HepG2 (cell line): ENCODE data around the gene DNM1. TPM values are rescaled to one million over a fixed set of nuclear protein-coding genes. Genes with fewer than 3 reads are reported as not detected.
A peak's percentile ranks its signal among the peaks of the same experiment; 100 is the strongest.

Experiments used
- ARHGAP35 ChIP-seq: sonication (generic); formaldehyde crosslinking; IDR thresholded peaks from 2 replicates; pipeline ENCODE4 v1.9.0; 2022; ENCODE audit warnings: mild to moderate bottlenecking, inconsistent platforms, moderate library complexity, missing genetic modification reagents, borderline replicate concordance
- ATF3 ChIP-seq: sonication (generic); formaldehyde crosslinking; IDR thresholded peaks from 2 replicates; pipeline ENCODE4 v1.4.0; 2020; ENCODE audit warnings: missing genetic modification reagents
- ATF7-NPFF ChIP-seq: sonication (generic); formaldehyde crosslinking; IDR thresholded peaks from 2 replicates; pipeline ENCODE4 v1.8.1; 2023; ENCODE audit warnings: mild to moderate bottlenecking, low read depth, missing genetic modification reagents, moderate library complexity
- CHCHD3 ChIP-seq: sonication (generic); formaldehyde crosslinking; IDR thresholded peaks from 2 replicates; pipeline ENCODE4 v1.8.0; 2022; ENCODE audit warnings: mild to moderate bottlenecking, missing genetic modification reagents, moderate library complexity
- FOXC1 ChIP-seq: sonication (generic); formaldehyde crosslinking; IDR thresholded peaks from 2 replicates; pipeline ENCODE4 v1.8.0; 2022; ENCODE audit warnings: mild to moderate bottlenecking, missing genetic modification reagents, borderline replicate concordance
- ISL2 ChIP-seq: sonication (generic); formaldehyde crosslinking; IDR thresholded peaks from 2 replicates; pipeline ENCODE4 v1.5.0; 2020; ENCODE audit warnings: missing genetic modification reagents
- MAFF ChIP-seq: IDR thresholded peaks from 2 replicates; pipeline ENCODE4 v1.6.1; 2011; ENCODE audit warnings: low read depth, low read length, improper control_type of control experiment
- NFE2L2 ChIP-seq: fragments of 150-350 bp; IDR thresholded peaks from 2 replicates; pipeline ENCODE4 v1.6.1; 2014; ENCODE audit warnings: low read length
- POGK ChIP-seq: sonication (generic); formaldehyde crosslinking; conservative IDR thresholded peaks from 2 replicates; pipeline ENCODE4 v1.8.0; 2022; ENCODE audit warnings: mild to moderate bottlenecking, moderate library complexity, missing genetic modification reagents
- RBM39 ChIP-seq: fragments of 200-400 bp; formaldehyde crosslinking; IDR thresholded peaks from one replicate; pipeline ENCODE4 v1.6.1; 2018; ENCODE audit warnings: antibody characterized with exemption, mild to moderate bottlenecking, low read depth, low read length; ENCODE audit not compliant: poor library complexity, severe bottlenecking
- RFXAP ChIP-seq: sonication (generic); formaldehyde crosslinking; IDR thresholded peaks from 2 replicates; pipeline ENCODE4 v1.4.0; 2020; ENCODE audit warnings: missing genetic modification reagents, borderline replicate concordance
- SRSF1 ChIP-seq: fragments of 200-400 bp; formaldehyde crosslinking; optimal IDR thresholded peaks from 2 replicates; pipeline ENCODE3; 2017; ENCODE audit warnings: mild to moderate bottlenecking, low read depth, low read length, moderate library complexity
- STAG1 ChIP-seq: sonication (generic); formaldehyde crosslinking; IDR thresholded peaks from 2 replicates; pipeline ENCODE4 v1.4.0; 2020; ENCODE audit warnings: missing genetic modification reagents
- TAF15 ChIP-seq: fragments of 200-400 bp; formaldehyde crosslinking; IDR thresholded peaks from one replicate; pipeline ENCODE4 v1.6.1; 2018; ENCODE audit warnings: mild to moderate bottlenecking, low read depth, low read length; ENCODE audit not compliant: poor library complexity, severe bottlenecking
- TFDP1 ChIP-seq: IDR thresholded peaks from 2 replicates; pipeline ENCODE4 v1.6.1; 2016; ENCODE audit warnings: missing compliant biosample characterization, missing genetic modification reagents, borderline replicate concordance
- YEATS4 ChIP-seq: sonication (generic); formaldehyde crosslinking; IDR thresholded peaks from 2 replicates; pipeline ENCODE4 v1.4.0; 2020; ENCODE audit warnings: missing genetic modification reagents, borderline replicate concordance
- ZFP36L1 ChIP-seq: sonication (generic); formaldehyde crosslinking; IDR thresholded peaks from 2 replicates; pipeline ENCODE4 v1.8.0; 2022; ENCODE audit warnings: mild to moderate bottlenecking, missing genetic modification reagents, moderate library complexity
- ZMAT3 ChIP-seq: sonication (generic); formaldehyde crosslinking; conservative IDR thresholded peaks from 2 replicates; pipeline ENCODE4 v1.7.0; 2021; ENCODE audit warnings: missing genetic modification reagents
- ZNF12 ChIP-seq: sonication (generic); formaldehyde crosslinking; IDR thresholded peaks from 2 replicates; pipeline ENCODE4 v1.5.0; 2020; ENCODE audit warnings: missing genetic modification reagents
- ZNF430 ChIP-seq: sonication (generic); formaldehyde crosslinking; IDR thresholded peaks from 2 replicates; pipeline ENCODE4 v1.9.0; 2021; ENCODE audit warnings: mild to moderate bottlenecking, missing genetic modification reagents
- ZNF451 ChIP-seq: sonication (generic); formaldehyde crosslinking; IDR thresholded peaks from 2 replicates; pipeline ENCODE4 v1.5.0; 2020; ENCODE audit warnings: mild to moderate bottlenecking, missing genetic modification reagents
- ZNF710 ChIP-seq: sonication (generic); formaldehyde crosslinking; IDR thresholded peaks from 2 replicates; pipeline ENCODE4 v1.5.0; 2020; ENCODE audit warnings: mild to moderate bottlenecking, missing genetic modification reagents, borderline replicate concordance
- ZNF776 ChIP-seq: sonication (generic); formaldehyde crosslinking; IDR thresholded peaks from 2 replicates; pipeline ENCODE4 v1.4.0; 2020; ENCODE audit warnings: mild to moderate bottlenecking, missing genetic modification reagents
- ZSCAN21 ChIP-seq: sonication (generic); formaldehyde crosslinking; IDR thresholded peaks from 2 replicates; pipeline ENCODE4 v1.8.0; 2022; ENCODE audit warnings: mild to moderate bottlenecking, missing genetic modification reagents, moderate library complexity, borderline replicate concordance
- polyA plus RNA-seq, 8 experiments: library from polyadenylated mRNA; depleted of rRNA in 3 of 8; stranded (reverse) in 7 of 8; unstranded in 1 of 8; fragments of >200 nt; fragmentation: Illumina TruSeq in 4 of 8; extraction: Trizol in 4 of 8; gene quantifications; 2 replicates each; pipeline versions ENCODE4 v1.2.1 to v1.2.3, GENCODE V29; 2011 to 2016; ENCODE audit warnings: low read depth in 4 of 8, missing spikeins in 1 of 8, mixed read lengths in 1 of 8; ENCODE audit not compliant: insufficient read depth in 1 of 8
- total RNA-seq, 5 experiments: library from RNA; depleted of rRNA; stranded (reverse); fragments of >200 nt; fragmentation: Illumina TruSeq; extraction: Trizol; gene quantifications; 2 replicates each; pipeline ENCODE4 v1.2.3, GENCODE V29; 2016; ENCODE audit warnings: low read depth in 1 of 5

The DNM1 gene
- total and polyA plus RNA-seq, 2 of the 13 experiments (the other 11 are each of a cell fraction or from before 2014, with no cell fraction given), result 0.13 to 0.58 TPM

- TF ChIP-seq POGK (CRISPR knock-in tag), result peak; percentile 44; the same call in 1 of the 2 replicates
- 0 out of 2 replicates have a peak, but pooled peaks have one; percentile 29 for TF ChIP-seq FOXC1 (CRISPR knock-in tag)
- peak; percentile 68; the same call in 1 of the 2 replicates for TF ChIP-seq YEATS4
- peak; percentile 51; the same call in 1 of the 2 replicates for TF ChIP-seq RFXAP
- TF ChIP-seq ATF3 (CRISPR knock-in tag), result 0 out of 2 replicates have a peak, but pooled peaks have one; percentile 6
- peak; percentile 36; the same call in 1 of the 2 replicates for TF ChIP-seq ISL2 (CRISPR knock-in tag)
- TF ChIP-seq ZNF430 (CRISPR knock-in tag), result peak; percentile 93
- no peak for TF ChIP-seq STAG1 (CRISPR knock-in tag)
- peak; percentile 28; the same call in 1 of the 2 replicates for TF ChIP-seq ZNF776 (CRISPR knock-in tag)
- TF ChIP-seq ARHGAP35 (CRISPR knock-in tag), result no peak
- peak; percentile 70 for TF ChIP-seq RBM39
- peak; percentile 26; the same call in 1 of the 2 replicates for TF ChIP-seq ATF7-NPFF
- TF ChIP-seq MAFF, result no peak
- TF ChIP-seq NFE2L2, result no peak
- TF ChIP-seq ZNF451 (CRISPR knock-in tag), result peak; percentile 39; the same call in 1 of the 2 replicates
- TF ChIP-seq ZSCAN21 (CRISPR knock-in tag), result no peak
- peak; percentile 61; the same call in 1 of the 2 replicates for TF ChIP-seq ZNF710 (CRISPR knock-in tag)
- no peak for TF ChIP-seq ZFP36L1 (CRISPR knock-in tag)
- TF ChIP-seq SRSF1, result peak; percentile 54
- TF ChIP-seq ZMAT3, result 0 out of 2 replicates have a peak, but pooled peaks have one; percentile 74
- TF ChIP-seq TAF15, result no peak
- peak; percentile 16; the same call in 1 of the 2 replicates for TF ChIP-seq TFDP1
- no peak for TF ChIP-seq CHCHD3 (CRISPR knock-in tag)
- no peak for TF ChIP-seq ZNF12 (CRISPR knock-in tag)
These were observed 43.2 kb upstream of the DNM1 start, which contains the start of gene BBLN (continued) for GRCh38 chr9:128159784-128160602.
